ENCODE measurements around the gene SPACA9.

SPACA9 gene

DNA sequence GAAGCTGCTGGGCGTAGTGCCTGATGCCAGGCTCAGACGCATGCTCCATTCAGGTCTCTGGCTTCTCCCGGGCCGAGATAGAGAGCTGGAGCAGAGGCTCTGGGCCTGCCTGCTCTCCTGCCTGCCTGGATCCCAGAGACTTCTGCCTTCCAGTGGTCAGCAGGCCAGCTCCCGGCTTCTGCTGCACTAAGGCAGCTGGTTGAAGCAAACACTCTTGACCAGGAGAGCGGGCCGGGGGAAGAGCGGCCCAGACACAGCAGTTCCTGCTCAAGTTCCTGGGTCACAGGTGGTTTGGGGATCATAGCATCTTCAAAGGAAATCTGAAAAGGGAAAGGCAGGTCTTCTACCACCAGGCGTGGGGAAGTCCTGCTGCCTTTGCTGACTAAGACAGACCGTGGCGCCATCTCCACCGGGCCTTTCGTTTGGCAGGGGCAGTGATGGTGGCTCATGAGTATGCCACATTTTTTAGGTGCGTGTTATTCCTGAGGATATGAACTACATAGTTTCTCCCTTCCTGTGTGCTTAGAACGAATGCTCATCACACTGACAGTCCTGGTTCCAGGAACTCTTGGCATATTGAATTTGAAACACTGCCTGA is 31.7 kb upstream of the SPACA9 start:
- no peaks in the 10 kb centered on the region for H3K9me3 ChIP-seq (ENCODE audit: control insufficient read depth, insufficient read depth, low read length)
- H3K4me3 ChIP-seq (ENCODE audit: low read length), result no peak overlapping the region
- H3K4me1 ChIP-seq (ENCODE audit: control insufficient read depth, insufficient read depth, low read length), result no peaks in the 10 kb centered on the region; the same call in 1 of the 2 replicates
- no peaks in the 10 kb centered on the region for H3K36me3 ChIP-seq (ENCODE audit: control insufficient read depth, insufficient read depth, low read length)
- H3K27ac ChIP-seq (ENCODE audit: low read length), result no peak overlapping the region
- no CpG with 5 or more reads among the region's 15 CpGs for WGBS (ENCODE audit: insufficient coverage, insufficient read length)
- H3K27me3 ChIP-seq (ENCODE audit: control insufficient read depth, insufficient read depth, low read length), result no peaks in the 10 kb centered on the region
- DNase-seq (ENCODE audit: low read depth, low spot score), result no peak

DNA sequence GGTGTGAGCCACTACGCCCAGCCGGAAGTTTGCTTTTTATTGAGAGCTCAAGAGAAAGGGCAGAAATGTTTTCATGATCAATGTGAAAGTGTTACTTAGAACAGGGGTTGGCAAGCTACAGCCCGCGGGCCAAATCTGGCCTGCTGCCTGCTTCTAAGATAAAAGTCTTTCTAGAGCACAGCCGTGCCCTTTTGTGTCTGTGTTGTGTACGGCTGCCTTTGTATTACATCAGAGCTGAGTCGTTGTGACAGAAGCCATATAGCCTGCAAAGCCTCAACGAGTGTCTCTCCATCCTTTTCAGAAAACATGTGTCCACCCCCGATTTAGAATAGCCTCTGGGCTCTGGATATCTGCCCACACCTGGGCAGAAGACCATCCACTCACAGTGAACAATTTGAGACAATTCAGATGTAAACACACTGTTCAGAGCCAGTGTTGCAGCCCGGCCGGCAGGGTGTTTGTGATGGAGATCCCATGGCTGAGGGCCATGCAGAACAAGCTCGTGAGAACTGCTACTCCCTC is 29.5 kb upstream of the SPACA9 start:
- DNase-seq (ENCODE audit: low read depth, low spot score), result no peak
- no peaks in the 10 kb centered on the region for H3K9me3 ChIP-seq (ENCODE audit: control insufficient read depth, insufficient read depth, low read length)
- H3K4me3 ChIP-seq (ENCODE audit: low read length), result no peak overlapping the region
- no peaks in the 10 kb centered on the region for H3K27me3 ChIP-seq (ENCODE audit: control insufficient read depth, insufficient read depth, low read length)
- H3K36me3 ChIP-seq (ENCODE audit: control insufficient read depth, insufficient read depth, low read length), result no peaks in the 10 kb centered on the region
- no peak overlapping the region for H3K27ac ChIP-seq (ENCODE audit: low read length)
- no peaks in the 10 kb centered on the region; the same call in 1 of the 2 replicates for H3K4me1 ChIP-seq (ENCODE audit: control insufficient read depth, insufficient read depth, low read length)
- WGBS (ENCODE audit: insufficient coverage, insufficient read length), result no CpG with 5 or more reads among the region's 12 CpGs

DNA sequence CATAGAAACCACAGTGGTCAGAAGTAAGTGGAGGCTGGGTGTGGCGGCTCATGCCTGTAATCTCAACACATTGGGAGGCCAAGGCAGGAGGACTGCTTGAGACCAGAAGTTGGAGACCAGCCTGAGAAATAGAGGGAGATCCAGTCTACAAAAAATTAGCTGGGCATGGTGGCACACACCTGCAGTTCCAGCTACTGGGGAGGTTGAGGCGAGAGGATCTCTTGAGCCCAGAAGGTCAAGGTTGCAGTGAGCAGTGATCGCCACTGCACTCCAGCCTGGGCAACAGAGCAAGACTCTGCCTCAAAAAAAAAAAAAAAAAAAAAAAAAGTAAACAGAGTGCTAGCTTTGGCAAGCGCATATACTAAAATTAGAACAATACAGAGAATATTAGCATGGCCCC is 25.2 kb upstream of the SPACA9 start:
- no peaks in the 10 kb centered on the region for H3K27me3 ChIP-seq (ENCODE audit: control insufficient read depth, insufficient read depth, low read length)
- H3K4me1 ChIP-seq (ENCODE audit: control insufficient read depth, insufficient read depth, low read length), result peaks cover 9% of the 10 kb centered on the region
- H3K27ac ChIP-seq (ENCODE audit: low read length), result no peak overlapping the region
- H3K4me3 ChIP-seq (ENCODE audit: low read length), result no peak overlapping the region
- DNase-seq (ENCODE audit: low read depth, low spot score), result no peak
- no peaks in the 10 kb centered on the region for H3K36me3 ChIP-seq (ENCODE audit: control insufficient read depth, insufficient read depth, low read length)
- WGBS (ENCODE audit: insufficient coverage, insufficient read length), result no CpG with 5 or more reads among the region's 4 CpGs
- H3K9me3 ChIP-seq (ENCODE audit: control insufficient read depth, insufficient read depth, low read length), result no peaks in the 10 kb centered on the region

DNA sequence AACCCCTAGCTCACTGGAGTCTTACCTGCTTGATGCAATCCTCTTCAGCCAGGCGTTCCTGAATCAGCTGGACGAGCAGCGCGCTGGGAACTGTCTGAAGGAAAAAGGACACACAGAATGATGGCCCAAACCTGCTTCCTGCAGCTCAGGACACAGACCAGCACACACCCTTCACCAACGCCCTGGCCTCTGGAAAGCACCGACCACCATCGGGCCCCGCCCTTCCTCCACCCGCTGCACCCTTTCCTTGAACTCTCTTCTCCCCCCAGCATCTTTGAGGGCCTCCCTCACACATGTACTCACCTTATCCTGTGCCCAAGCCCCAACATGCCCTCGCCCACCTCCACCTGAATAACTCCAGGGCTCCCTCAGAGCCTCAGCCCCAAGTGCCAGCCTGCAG is 23.9 kb upstream of the SPACA9 start:
- no peak for DNase-seq (ENCODE audit: low read depth, low spot score)
- H3K27me3 ChIP-seq (ENCODE audit: control insufficient read depth, insufficient read depth, low read length), result no peaks in the 10 kb centered on the region
- no peak overlapping the region for H3K4me3 ChIP-seq (ENCODE audit: low read length)
- H3K4me1 ChIP-seq (ENCODE audit: control insufficient read depth, insufficient read depth, low read length), result peaks cover 9% of the 10 kb centered on the region
- H3K9me3 ChIP-seq (ENCODE audit: control insufficient read depth, insufficient read depth, low read length), result no peaks in the 10 kb centered on the region
- no peaks in the 10 kb centered on the region for H3K36me3 ChIP-seq (ENCODE audit: control insufficient read depth, insufficient read depth, low read length)
- no CpG with 5 or more reads among the region's 10 CpGs for WGBS (ENCODE audit: insufficient coverage, insufficient read length)
- no peak overlapping the region for H3K27ac ChIP-seq (ENCODE audit: low read length)

DNA sequence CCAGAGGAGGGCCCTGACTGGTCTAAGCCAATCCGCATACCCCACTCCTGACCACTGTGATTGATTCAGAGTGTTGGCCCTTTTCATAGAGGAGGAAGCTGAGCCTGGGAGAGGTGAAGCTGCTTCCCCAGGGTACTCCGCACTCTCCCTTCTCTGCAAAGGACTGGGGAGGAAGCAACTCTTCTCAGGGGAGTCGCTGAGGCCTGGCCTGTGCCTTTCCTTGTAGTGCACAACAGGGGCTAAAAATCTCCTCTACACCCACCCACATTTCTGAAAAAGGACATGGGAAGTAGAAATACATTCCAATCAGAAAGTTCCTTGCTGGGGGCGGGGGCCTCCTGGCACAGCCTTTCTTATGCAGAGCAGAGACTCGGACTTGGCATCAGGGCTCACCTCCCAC is 22.8 kb upstream of the SPACA9 start:
- no CpG with 5 or more reads among the region's 5 CpGs for WGBS (ENCODE audit: insufficient coverage, insufficient read length)
- Histone ChIP-seq H3K4me3 (ENCODE audit: low read length) (no peak overlapping the region), H3K27ac (ENCODE audit: low read length) (no peak overlapping the region), H3K27me3 (ENCODE audit: control insufficient read depth, insufficient read depth, low read length) (no peaks in the 10 kb centered on the region), H3K9me3 (ENCODE audit: control insufficient read depth, insufficient read depth, low read length) (no peaks in the 10 kb centered on the region), H3K36me3 (ENCODE audit: control insufficient read depth, insufficient read depth, low read length) (no peaks in the 10 kb centered on the region), H3K4me1 (ENCODE audit: control insufficient read depth, insufficient read depth, low read length) (peaks cover 9% of the 10 kb centered on the region)
- no peak for DNase-seq (ENCODE audit: low read depth, low spot score)

DNA sequence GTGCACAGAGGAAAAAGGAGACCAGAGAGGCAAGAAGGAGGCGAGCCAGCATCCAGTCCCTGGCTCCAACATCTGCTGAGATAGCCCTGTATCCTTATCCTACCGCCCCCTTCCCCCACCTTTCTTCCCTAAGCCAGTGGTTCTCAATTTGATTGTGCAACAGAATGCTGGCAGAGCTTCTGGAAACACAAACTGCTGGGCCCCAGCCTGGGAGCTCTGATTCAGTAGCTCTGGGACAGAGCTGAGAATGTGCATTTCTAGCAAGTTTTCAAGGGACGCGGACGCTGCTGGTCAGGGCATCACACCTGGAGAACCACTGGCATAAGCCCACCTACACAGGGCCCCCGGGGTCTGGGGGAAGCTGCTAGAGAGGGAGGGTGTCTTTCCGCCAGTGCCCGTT is 21.7 kb upstream of the SPACA9 start:
- WGBS (ENCODE audit: insufficient coverage, insufficient read length), result no CpG with 5 or more reads among the region's 8 CpGs
- H3K27ac ChIP-seq (ENCODE audit: low read length), result no peak overlapping the region

DNA sequence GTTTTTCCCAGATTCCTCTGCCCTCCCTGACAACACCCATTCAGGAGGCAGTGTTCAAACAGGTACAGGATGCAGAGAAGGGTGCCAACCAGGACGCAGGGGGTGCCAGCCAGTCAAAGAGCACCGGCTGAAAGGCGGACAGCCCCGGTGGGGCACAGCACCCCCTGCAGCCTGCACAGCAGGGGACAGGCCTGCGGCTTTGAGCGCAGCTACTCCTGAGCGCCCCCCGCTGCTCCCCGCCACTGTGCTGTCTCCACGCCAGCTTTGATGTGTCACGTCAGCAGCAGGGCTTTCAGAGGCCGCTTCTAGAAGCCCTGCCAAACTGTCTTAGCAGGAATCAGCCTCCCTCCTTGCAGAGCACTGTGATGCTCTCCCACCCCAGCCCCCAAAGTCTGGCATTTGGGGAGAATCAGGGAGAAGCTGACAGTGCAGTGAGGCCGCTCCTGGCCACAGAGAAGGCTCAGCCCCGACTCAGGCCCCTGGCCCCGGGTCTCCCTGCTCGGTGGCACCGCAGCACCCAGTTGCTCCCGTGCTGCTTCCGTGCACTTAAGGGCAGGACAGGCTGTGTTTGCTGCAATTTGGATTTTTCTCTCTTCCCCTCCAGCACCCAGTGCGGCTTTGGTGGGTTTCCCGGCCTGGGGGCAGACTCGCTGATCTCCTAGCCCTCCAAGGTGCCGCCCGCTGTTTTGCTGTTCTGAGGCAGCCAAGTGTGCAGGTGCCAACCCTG is 20.9 kb upstream of the SPACA9 start:
- Histone ChIP-seq H3K36me3 (ENCODE audit: control insufficient read depth, insufficient read depth, low read length) (no peaks in the 10 kb centered on the region), H3K4me1 (ENCODE audit: control insufficient read depth, insufficient read depth, low read length) (peaks cover 9% of the 10 kb centered on the region), H3K4me3 (ENCODE audit: low read length) (no peak overlapping the region; the same call in 1 of the 2 replicates), H3K27ac (ENCODE audit: low read length) (no peak overlapping the region), H3K27me3 (ENCODE audit: control insufficient read depth, insufficient read depth, low read length) (no peaks in the 10 kb centered on the region), H3K9me3 (ENCODE audit: control insufficient read depth, insufficient read depth, low read length) (no peaks in the 10 kb centered on the region)
- no peak for DNase-seq (ENCODE audit: low read depth, low spot score)
- WGBS (ENCODE audit: insufficient coverage, insufficient read length), result no CpG with 5 or more reads among the region's 24 CpGs

More for the DNA sequence above, 21.7 kb upstream of the SPACA9 start:
- Histone ChIP-seq H3K27me3 (ENCODE audit: control insufficient read depth, insufficient read depth, low read length) (no peaks in the 10 kb centered on the region), H3K9me3 (ENCODE audit: control insufficient read depth, insufficient read depth, low read length) (no peaks in the 10 kb centered on the region), H3K36me3 (ENCODE audit: control insufficient read depth, insufficient read depth, low read length) (no peaks in the 10 kb centered on the region), H3K4me3 (ENCODE audit: low read length) (no peak overlapping the region), H3K4me1 (ENCODE audit: control insufficient read depth, insufficient read depth, low read length) (peaks cover 9% of the 10 kb centered on the region)
- no peak for DNase-seq (ENCODE audit: low read depth, low spot score)

DNA sequence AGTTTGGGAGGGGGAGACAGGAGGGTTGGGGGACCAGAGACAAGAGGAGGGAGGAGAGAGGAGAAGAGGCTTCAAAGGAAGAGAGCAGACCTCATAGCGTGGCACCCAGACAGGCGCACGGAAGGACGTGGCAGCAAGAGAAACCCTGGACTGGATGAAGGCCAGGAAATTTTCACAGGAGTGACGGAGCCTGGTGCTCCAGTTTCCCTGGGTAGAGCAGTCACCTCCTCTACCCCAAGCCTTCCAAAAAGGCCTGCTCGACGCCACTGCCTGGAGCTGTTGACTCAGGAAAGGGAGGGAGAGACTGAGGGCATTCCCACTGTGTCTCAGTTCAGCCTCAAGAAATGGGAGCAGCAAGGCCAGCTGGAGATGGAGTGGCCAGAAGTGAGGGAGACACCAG is 19.9 kb upstream of the SPACA9 start:
- H3K27ac ChIP-seq (ENCODE audit: low read length), result no peak overlapping the region
- no peak for DNase-seq (ENCODE audit: low read depth, low spot score)
- no peak overlapping the region for H3K4me3 ChIP-seq (ENCODE audit: low read length)
- H3K36me3 ChIP-seq (ENCODE audit: control insufficient read depth, insufficient read depth, low read length), result no peaks in the 10 kb centered on the region
- peaks cover 9% of the 10 kb centered on the region for H3K4me1 ChIP-seq (ENCODE audit: control insufficient read depth, insufficient read depth, low read length)
- WGBS (ENCODE audit: insufficient coverage, insufficient read length), result no CpG with 5 or more reads among the region's 7 CpGs
- H3K9me3 ChIP-seq (ENCODE audit: control insufficient read depth, insufficient read depth, low read length), result no peaks in the 10 kb centered on the region
- no peaks in the 10 kb centered on the region for H3K27me3 ChIP-seq (ENCODE audit: control insufficient read depth, insufficient read depth, low read length)

DNA sequence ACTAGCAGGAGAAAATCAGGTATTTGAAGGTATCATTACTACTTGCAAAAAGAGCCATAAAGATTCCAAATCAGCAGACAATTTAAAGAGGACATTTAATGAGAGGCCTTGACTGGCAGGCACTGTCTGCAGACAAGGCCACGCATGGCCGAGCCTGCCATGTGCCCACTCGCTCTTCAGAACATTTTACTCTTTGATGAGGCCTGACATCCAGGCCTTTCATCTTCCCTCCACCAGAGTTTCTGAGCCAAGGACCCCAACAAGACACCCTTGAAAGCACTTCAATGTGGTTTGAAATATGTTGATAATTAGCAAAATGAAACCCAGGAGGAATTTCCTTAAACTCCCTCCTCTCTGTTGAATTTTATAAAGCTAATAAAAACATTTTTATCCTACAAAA is 17.0 kb upstream of the SPACA9 start:
- Histone ChIP-seq H3K36me3 (ENCODE audit: control insufficient read depth, insufficient read depth, low read length) (no peaks in the 10 kb centered on the region), H3K4me1 (ENCODE audit: control insufficient read depth, insufficient read depth, low read length) (peaks cover 12% of the 10 kb centered on the region), H3K4me3 (ENCODE audit: low read length) (no peak overlapping the region), H3K27ac (ENCODE audit: low read length) (no peak overlapping the region), H3K27me3 (ENCODE audit: control insufficient read depth, insufficient read depth, low read length) (no peaks in the 10 kb centered on the region), H3K9me3 (ENCODE audit: control insufficient read depth, insufficient read depth, low read length) (no peaks in the 10 kb centered on the region)
- no peak for DNase-seq (ENCODE audit: low read depth, low spot score)
- WGBS (ENCODE audit: insufficient coverage, insufficient read length), result no CpG with 5 or more reads among the region's 3 CpGs

DNA sequence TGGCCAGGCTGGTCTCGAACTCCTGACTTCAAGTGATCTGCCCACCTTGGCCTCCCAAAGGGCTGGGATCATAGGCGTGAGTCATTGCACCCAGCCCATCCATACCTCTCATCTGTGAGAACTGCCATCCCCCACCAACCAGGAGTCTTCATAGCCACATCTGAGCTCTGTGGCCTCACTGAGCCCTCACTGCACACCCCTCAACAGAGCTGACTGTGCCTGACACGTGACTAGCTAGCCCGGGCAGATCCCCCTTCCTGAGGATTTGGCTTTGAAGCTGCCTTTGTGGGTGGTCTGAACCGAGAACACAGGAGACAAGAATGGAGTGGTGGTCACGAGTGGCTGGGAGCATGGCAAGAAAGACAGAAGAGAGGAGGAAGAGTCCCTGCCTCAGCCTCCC is 16.2 kb upstream of the SPACA9 start:
- WGBS (ENCODE audit: insufficient coverage, insufficient read length), result no CpG with 5 or more reads among the region's 6 CpGs
- peaks cover 8% of the 10 kb centered on the region for H3K4me1 ChIP-seq (ENCODE audit: control insufficient read depth, insufficient read depth, low read length)

More for the DNA sequence above, 16.2 kb upstream of the SPACA9 start:
- Histone ChIP-seq H3K9me3 (ENCODE audit: control insufficient read depth, insufficient read depth, low read length) (no peaks in the 10 kb centered on the region), H3K27me3 (ENCODE audit: control insufficient read depth, insufficient read depth, low read length) (no peaks in the 10 kb centered on the region), H3K36me3 (ENCODE audit: control insufficient read depth, insufficient read depth, low read length) (no peaks in the 10 kb centered on the region), H3K27ac (ENCODE audit: low read length) (no peak overlapping the region), H3K4me3 (ENCODE audit: low read length) (no peak overlapping the region)
- no peak for DNase-seq (ENCODE audit: low read depth, low spot score)
